MM.1S (cell line): ENCODE data around the gene HAUS7.

Source experiments
- EZH2 ChIP-seq: fragments of 300-600 bp; sonication (generic); optimal IDR thresholded peaks from 2 replicates; pipeline ENCODE3; 2017; ENCODE audit warnings: low read depth, mild to moderate bottlenecking, antibody characterized with exemption, low read length, mixed read lengths
- TF ChIP-seq, protein P1 (sequence below): fragments of 300-600 bp; sonication (generic); IDR thresholded peaks from 2 replicates; pipeline ENCODE4 v1.5.1; 2016; ENCODE audit warnings: antibody characterized with exemption, low read length, mixed read lengths

DNA sequence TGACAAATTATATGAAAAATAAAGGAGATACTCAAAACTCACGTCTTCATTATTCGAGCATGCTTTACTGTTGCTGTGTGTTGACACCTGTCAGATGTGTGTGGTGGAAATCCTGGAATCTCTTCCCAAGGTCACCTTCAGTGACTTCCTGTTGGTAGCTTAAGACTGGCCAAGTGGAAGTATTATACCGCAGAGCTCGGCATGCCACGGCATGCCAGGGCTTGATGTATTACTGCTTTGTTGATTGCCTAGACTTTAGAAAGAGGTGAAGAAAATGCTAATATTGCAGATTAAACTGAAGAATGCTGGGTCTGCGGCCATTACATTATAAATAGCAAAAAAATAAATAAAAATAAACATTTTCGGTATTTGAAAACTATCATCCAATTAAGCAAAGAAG is 29.1 kb downstream of the HAUS7 start:
- no peak for TF ChIP-seq EZH2
- TF ChIP-seq, protein P1, sequence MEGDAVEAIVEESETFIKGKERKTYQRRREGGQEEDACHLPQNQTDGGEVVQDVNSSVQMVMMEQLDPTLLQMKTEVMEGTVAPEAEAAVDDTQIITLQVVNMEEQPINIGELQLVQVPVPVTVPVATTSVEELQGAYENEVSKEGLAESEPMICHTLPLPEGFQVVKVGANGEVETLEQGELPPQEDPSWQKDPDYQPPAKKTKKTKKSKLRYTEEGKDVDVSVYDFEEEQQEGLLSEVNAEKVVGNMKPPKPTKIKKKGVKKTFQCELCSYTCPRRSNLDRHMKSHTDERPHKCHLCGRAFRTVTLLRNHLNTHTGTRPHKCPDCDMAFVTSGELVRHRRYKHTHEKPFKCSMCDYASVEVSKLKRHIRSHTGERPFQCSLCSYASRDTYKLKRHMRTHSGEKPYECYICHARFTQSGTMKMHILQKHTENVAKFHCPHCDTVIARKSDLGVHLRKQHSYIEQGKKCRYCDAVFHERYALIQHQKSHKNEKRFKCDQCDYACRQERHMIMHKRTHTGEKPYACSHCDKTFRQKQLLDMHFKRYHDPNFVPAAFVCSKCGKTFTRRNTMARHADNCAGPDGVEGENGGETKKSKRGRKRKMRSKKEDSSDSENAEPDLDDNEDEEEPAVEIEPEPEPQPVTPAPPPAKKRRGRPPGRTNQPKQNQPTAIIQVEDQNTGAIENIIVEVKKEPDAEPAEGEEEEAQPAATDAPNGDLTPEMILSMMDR = no peak
